GM12875 (cell line): Measurements from ENCODE around the gene CLEC19A.

Experiments
- H3K4me3 ChIP-seq: one replicate; pipeline ENCODE4 v1.5.1; 2011; ENCODE audit warnings: low read depth, low read length, control low read depth
- CTCF ChIP-seq: IDR thresholded peaks from 2 replicates; pipeline ENCODE4 v1.5.1; 2011; ENCODE audit warnings: low read depth, mild to moderate bottlenecking, control low read depth, inconsistent platforms, low read length, moderate library complexity, borderline replicate concordance; ENCODE audit not compliant: insufficient read depth

CLEC19A gene

GRCh38 chr16:19242186-19242585 lies 43.3 kb upstream of the CLEC19A start:
- no peak for TF ChIP-seq CTCF
- no peak overlapping the region for H3K4me3 ChIP-seq

GRCh38 chr16:19242987-19243575 lies 42.5 kb upstream of the CLEC19A start:
- H3K4me3 ChIP-seq: no peak overlapping the region

GRCh38 chr16:19245326-19245925 lies 40.1 kb upstream of the CLEC19A start:
- no peak overlapping the region for H3K4me3 ChIP-seq
- no peak for TF ChIP-seq CTCF

More at GRCh38 chr16:19242987-19243575, 42.5 kb upstream of the CLEC19A start:
- no peak for TF ChIP-seq CTCF

- H3K4me3 ChIP-seq: no peak overlapping the region
- TF ChIP-seq CTCF: no peak
Observed at GRCh38 chr16:19252904-19253303, 32.6 kb upstream of the CLEC19A start.

GRCh38 chr16:19254611-19255010 lies 30.9 kb upstream of the CLEC19A start:
- no peak overlapping the region for H3K4me3 ChIP-seq
- TF ChIP-seq CTCF: no peak

GRCh38 chr16:19264123-19264673 lies 21.3 kb upstream of the CLEC19A start:
- H3K4me3 ChIP-seq: no peak overlapping the region
- no peak for TF ChIP-seq CTCF

GRCh38 chr16:19265380-19265930 lies 20.1 kb upstream of the CLEC19A start:
- H3K4me3 ChIP-seq: no peak overlapping the region
- TF ChIP-seq CTCF: no peak
